Activated CD8-positive, alpha-beta memory T cell treated with anti-CD3 and anti-CD28 coated beads, Interleukin-2, amount 50 U/mL, for 1 hour (primary cell): ENCODE data around the gene F8.
A peak's percentile ranks its signal among the peaks of the same experiment; 100 is the strongest.

Experiments
- DNase-seq: peaks from one replicate; pipeline ENCODE4 v3.0.0-alpha.2; 2020; ENCODE audit errors: extremely low read depth

Gene F8

DNA sequence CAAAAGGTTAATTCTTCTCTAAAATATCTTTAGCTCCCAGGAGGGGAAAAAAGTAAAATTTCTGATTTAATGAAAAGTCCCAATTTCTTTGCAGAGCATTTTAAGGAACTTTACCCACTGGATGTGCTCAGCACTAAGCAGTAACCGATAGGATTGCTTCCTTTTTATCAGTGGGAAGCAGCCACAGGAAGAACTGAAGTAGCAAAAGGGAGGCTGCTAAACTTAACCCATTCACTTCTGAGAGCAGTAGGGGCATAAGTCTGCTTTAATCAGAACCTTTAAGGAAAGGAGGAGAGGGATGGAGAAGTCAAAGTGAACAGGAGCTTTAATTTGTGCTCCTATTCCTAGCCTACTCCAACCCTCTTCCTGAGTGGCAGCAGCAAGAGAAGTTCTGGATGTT, at the start of gene F8:
F8 (minus strand) TSS at position 139 of the 400 bp plus-strand sequence. CDS start 171 bp downstream, outside the sequence.
- no peak for DNase-seq

DNA sequence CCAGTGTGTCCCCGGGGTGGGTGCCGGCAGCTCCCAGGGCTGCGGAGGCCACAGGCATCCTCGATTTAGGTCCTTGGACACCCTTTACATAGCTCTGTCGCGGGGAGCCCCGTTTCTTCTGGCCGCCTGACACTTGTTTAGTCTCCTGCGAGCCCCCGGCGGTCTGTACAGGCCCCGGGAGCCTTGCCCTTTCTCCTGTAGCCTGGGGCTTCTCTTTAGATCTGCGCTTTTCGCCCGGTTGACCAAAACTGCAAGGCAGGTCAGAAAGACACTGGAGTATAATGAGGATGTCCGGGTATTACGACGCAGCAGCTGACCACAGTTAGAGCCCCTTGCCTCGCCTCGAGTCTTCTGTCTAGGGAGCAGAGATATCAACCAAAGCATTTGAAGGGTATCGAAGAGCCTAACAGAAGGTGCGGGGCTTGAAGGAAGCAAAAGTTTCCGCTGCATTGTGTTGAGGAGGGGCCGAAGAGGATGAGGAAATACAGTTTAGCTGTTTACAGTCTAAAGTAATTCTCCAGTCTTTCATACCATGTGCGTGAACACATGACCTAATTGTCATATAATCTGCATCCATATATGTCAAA, 49.3 kb upstream of the F8 start:
- DNase-seq, result no peak

DNA sequence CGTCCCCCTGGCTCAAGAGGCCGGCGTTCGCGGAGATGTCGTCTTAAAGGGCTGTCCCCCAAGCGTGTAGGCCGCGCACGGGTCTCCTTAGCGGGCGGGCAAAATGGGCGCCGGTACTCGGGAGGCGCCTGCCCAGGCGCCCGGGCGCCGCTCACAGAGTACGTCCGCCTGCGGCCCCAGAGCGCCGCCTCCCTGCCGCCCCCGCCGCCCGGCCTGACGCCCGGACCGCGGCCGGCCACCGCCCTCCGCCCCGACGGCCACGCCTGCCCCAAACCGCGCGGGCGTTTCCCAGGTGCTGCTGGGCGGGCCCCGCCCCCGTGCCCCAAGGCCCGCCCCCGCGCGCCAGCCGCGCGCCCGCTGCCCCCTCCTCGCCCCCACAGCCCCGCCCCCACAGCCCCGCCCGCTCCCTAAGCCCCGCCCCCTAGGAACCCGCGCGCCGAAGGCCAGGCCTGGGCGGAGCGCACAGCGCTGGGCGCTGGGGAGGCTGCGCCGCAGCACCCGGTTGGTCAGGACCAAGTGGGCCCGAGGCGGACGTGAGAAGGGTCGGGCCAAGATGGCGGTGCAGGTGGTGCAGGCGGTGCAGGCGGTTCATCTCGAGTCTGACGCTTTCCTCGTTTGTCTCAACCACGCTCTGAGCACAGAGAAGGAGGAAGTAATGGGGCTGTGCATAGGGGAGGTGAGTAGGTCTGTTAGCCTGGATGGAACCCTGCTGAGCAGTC, 48.6 kb upstream of the F8 start, which contains the start of the genes BRCC3, CMC4 and MTCP1:
BRCC3 (plus strand) TSS at position 534 of the 719 bp plus-strand sequence; CDS start at position 554, 20 bp downstream.
CMC4 (minus strand) TSS at position 162 of the 719 bp plus-strand sequence. CDS start 7,113 bp downstream, outside the sequence.
MTCP1 (minus strand) TSS at position 162 of the 719 bp plus-strand sequence. CDS start 5,126 bp downstream, outside the sequence.
- peak; percentile 35 for DNase-seq

DNA sequence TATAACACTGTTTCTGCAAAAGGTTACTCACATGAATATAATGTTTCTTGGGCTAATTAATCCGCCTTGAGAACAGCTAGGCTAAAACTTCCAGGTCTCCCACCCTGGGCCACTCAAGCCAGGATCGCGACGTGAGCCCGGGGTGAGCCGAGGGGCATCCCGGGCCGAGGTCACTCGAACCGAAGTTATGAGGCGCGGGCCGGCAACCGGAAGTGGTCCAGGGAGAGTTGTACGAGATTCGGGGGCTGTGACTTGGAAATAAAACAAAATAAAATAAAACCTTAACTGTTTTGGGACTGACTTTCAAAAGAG, 48.1 kb upstream of the F8 start:
- DNase-seq, result no peak

DNA sequence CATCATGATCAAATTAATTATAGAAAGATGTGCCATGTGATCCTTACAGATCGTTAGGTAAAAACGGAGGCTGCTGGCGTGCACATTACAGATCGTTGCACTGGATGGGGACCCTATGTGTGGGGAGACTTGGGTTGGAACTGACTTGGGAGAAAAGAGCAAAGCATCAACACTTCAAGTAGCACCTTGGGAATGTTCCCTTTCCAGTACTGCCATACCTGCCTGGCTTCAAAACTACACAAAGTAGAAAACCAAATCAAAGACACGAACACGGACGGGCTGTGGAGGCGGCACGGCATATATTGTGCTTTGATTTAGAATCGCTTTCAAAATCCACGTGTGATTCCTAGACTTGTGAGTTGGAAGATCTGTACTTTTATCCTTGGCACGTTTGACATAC, 47.5 kb upstream of the F8 start:
- DNase-seq, result no peak

- DNase-seq, result no peak
Observed at GRCh38 chrX:155069414-155069813, 46.9 kb upstream of the F8 start.

GRCh38 chrX:155068165-155068564, 45.6 kb upstream of the F8 start:
- no peak for DNase-seq

DNA sequence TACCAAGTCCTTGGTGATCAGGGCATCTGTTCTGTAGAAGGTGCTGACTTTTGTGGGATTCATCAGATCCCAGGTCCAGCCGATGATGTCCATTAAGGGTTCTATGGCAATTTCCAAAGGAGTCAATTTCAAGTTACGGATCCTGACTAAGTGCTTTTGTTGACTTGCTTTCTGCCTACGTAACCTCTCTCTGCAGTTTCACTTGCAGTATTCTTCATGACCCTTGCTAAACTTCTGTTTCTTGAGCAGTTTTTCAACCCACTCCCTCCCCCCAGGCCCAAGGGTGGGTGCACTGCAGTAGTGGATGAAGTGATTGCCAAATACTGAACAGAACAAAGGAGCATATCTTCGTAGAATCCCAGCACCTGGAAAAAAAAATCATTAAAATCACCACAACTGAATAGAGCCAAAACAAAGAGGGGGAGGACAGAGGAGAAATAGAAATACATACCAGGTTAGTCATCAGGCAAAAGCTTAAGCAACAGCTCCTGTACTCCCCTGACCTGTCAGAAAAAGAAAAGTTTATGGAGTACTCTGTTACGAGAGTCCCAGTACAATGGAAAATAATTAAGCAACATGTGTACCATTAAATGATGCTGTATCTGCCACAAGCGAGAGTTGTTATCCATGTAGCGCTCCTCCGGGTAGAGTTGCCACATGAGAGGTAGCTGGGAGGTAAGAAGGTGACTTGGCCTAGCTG, 42.7 kb upstream of the F8 start:
- DNase-seq, result no peak

DNA sequence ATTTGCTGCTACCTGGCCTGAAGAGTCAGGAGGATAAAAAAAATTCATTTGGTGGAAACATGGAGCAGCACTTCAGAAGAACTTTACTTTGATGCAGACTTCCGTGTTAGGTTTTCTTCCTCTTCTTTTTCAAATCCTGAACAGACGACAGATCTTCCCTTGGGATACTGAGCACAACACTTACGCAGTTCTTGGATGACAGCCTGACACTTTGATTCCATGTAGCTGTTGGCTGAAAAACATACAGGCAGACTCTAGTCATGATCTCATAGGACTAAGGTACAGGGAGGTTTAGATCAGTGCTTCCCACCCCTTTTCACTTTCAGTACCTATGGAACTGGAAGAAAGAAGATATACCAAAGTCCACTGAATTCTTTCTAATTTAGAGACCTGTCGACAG, 39.2 kb upstream of the F8 start:
- no peak for DNase-seq

- no peak for DNase-seq
Observed at GRCh38 chrX:155056877-155057792, 34.6 kb upstream of the F8 start.

- no peak for DNase-seq
Observed at GRCh38 chrX:155056471-155056870, 33.9 kb upstream of the F8 start.

- DNase-seq, result no peak
Observed at GRCh38 chrX:155055494-155055893, 33.0 kb upstream of the F8 start.

DNA sequence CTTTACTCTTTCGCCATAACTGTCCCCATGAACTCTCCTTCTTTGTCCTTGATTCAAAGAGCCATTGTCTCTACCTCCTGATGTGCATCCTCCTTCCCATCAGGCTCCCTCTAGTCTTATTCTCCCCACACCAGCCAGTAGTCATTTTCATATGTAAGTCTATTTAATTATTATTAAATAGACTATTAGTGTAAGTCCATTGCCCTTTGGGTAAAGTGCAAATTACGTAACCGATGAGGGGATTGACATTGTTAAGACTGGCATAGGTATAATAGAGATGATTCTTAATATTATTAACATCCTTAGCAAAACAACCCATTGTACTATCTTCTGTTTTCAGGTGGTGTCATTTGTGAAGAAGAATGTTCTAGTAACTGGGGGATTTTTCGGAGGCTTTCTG, 31.7 kb upstream of the F8 start:
- no peak for DNase-seq

GRCh38 chrX:155053656-155054055, 31.1 kb upstream of the F8 start:
- DNase-seq, result no peak

GRCh38 chrX:155052738-155053498, 30.4 kb upstream of the F8 start:
- no peak for DNase-seq

DNA sequence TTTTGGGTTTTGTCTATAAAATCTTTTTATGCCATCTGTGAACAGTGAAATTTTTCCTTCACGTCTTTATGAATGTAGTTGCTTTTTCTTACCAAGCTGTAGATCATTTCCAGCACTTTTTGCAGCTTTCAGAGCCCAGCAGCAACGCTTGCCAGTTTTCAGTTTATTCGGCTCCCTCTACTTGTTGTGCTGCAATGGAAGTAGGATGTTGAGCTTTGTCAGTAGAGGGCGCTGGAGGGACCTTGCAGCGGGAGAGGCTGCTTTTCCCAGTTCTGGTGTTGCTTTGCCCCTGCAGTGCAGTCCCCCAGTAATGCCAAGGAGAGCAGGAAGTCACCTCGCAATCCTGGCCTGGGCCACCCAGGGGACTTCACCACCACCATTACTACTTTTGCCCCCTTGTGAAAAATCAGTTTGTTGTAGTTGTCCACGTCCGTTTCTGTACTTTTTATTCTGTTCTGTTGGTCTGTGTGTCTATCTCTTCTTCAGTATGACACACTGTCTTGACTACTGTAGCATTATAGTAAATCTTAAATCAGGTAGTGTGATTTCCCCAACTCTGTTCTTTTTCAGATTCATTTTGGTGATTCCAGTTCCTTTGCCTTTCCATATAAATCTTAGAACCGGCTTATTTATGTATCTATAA, 26.6 kb upstream of the F8 start:
- no peak for DNase-seq

DNA sequence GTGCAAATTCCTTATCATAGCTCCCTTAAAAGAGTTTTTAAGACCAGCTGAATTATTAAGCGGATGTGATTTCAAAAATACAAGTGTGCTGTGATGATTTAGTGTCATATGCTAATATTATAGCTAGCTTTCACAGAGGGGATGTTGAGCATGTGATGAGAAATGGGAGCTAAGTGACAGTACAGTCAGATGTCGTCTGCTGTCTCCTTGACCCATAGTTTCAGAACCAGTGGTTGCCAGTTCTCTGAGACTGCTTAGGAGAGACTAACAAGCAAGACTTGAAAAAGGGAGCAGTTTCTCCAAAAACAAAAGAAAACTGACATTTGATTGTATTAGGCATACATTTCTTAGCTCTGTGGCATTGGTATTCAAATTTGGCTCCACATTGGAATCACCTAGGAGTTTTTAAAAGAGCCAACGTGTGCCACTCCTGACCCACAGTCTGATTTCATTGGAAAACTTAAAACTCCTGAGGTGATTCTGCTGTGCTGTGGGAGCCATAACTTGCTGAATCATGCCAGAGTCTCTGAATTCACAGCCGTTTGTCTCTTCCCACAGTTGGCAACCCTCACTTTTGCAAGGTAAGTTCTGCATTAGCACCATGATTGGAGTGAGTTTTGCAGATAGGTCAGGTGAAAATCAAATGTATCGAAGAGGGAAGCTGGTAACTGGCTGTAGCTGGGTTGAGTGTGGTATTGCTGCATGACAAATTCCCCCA, 24.4 kb upstream of the F8 start:
- no peak for DNase-seq

DNA sequence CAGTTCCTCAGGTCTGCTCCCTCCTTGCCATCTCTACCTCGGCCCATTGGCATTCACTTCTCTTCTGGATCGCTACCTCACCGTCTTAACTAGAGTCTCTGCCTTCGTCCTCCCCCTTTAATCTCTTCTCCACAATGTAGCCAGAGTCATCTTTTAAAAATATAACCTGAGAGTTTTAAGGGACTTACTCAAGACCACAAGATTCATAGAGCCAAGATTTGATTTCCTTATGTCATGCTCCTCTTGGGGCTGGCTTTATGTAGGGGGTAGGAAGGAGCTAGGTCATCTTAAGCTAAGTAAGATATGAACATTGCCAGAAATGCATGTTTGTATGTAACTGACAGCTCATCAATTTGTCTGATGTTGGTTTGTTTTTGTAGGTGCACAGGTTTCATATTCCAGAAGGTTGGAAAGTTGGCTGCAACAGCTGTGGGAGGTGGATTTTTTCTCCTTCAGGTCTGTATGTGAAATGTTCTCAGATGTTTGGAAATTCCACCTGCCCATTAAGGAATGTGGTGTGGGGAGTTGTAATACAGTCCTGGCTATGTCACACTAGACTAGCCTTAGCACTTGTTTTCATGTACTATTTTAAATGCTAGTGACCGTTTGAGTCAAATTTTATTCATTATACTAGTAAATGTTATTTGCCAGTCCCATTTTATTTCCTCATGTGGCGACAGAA, 23.7 kb upstream of the F8 start:
- no peak for DNase-seq

DNA sequence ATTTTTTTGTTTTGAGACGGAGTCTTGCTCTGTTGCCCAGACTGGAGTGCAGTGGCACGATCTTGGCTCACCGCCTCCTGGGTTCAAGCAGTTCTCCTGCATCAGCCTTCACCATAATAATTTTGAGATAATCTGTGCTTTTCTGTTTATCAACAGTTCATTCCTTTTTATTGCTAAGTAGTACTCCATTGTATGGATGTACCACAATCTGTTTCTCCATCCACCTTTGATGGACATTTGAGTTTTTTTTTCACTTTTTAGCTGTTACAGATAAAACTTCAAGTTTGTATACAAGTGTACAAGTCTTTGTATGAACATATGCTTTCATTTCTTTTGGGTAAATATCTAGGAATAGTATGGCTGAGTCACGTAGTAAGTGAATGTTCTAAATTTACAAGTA, 13.2 kb upstream of the F8 start:
- no peak for DNase-seq
